Lower leg skin (tissue), 4 donors: ENCODE data around the gene ASCC1. TPM values are rescaled to one million over a fixed set of nuclear protein-coding genes. Genes with fewer than 3 reads are reported as not detected.

Source experiments
- DNase-seq, 2 donors: peaks; one replicate each; pipeline ENCODE4 v3.0.0-alpha.2; 2019; ENCODE audit warnings: low spot score in 2 of 2
- H3K4me3 ChIP-seq: fragments of 200-600 bp; sonication (generic); 2 replicates; pipeline ENCODE4 v1.5.1; 2017; ENCODE audit warnings: mild to moderate bottlenecking, low read depth; ENCODE audit not compliant: poor library complexity, severe bottlenecking
- POLR2A ChIP-seq, 2 donors: fragments of 450-650 bp; IDR thresholded peaks; one replicate each; pipeline ENCODE4 v1.6.1; 2016 to 2017; ENCODE audit warnings: antibody characterized with exemption in 2 of 2, mild to moderate bottlenecking in 1 of 2, moderate library complexity in 1 of 2
- WGBS, 2 donors: methylation state at CpG; one replicate each; pipeline ENCODE4 v1.1.5; 2018; 5-methylcytosine and 5-hydroxymethylcytosine counted together
- intact Hi-C: fragments of 100-400 bp; cut with DNase I; formaldehyde crosslinking; loops from one replicate; pipeline ENCODE4 v1.15.0; 2023; ENCODE audit warnings: low total_unique reads
- total RNA-seq, 4 donors: library from RNA; depleted of rRNA; stranded (reverse); fragments of >200 nt; gene quantifications; one replicate each; pipeline ENCODE4 v1.1.0, GENCODE V29; 2016
- TF ChIP-seq, protein P1 (sequence below), 3 donors: fragments of 450-650 bp; IDR thresholded peaks; one replicate each; pipeline ENCODE4 v1.5.1; 2016; ENCODE audit warnings: antibody characterized with exemption in 3 of 3, mild to moderate bottlenecking in 3 of 3, moderate library complexity in 2 of 3

Gene ASCC1
- total RNA-seq, 4 donors from 2014 or later = 17.7 to 33.3 (median 23.1) TPM

DNA sequence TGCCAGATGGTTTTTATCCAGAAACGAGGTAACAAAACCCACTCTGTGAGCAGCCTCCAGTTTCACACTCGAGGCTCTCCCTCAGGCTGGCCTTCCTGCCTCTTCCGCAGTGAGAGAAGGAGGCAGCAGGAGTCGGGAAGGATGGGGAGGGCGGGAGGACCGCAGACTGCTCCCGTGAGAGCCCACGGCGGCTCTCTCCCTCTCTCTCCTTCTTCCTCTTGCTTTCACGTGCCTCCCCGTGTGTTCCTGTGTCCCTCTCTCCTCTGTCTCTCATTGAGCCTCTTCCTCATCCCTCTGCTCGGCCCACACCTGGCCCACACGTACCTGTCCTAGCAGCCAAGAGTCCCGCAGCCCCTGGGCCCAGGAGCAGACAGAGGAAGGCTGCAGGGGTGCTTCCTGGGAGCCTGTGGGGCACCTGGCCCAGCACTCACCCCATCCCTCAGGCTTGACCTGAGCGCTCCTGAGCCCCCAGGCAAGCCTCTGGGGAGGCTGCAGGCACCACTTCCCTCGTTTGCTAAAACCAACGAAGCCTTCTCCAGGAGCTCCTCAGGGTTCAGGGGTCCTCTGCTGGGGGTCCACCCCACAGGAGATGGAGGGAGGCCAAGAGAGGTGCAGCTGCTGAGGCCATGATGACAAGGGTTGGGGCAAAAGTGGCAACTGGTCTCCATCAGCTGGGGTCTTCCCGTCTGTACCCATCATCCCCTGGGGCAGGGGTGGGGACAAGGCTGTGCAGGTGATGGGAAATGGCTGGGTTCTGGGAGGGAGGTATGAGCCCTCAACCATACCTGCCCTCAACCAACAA is 141.3 kb downstream of the ASCC1 start:
- intact Hi-C loops = no loop called here
- no peak for DNase-seq
- WGBS, 2 donors = 76 to 81% methylated on average over 18 of the region's 18 CpGs
- TF ChIP-seq, protein P1, sequence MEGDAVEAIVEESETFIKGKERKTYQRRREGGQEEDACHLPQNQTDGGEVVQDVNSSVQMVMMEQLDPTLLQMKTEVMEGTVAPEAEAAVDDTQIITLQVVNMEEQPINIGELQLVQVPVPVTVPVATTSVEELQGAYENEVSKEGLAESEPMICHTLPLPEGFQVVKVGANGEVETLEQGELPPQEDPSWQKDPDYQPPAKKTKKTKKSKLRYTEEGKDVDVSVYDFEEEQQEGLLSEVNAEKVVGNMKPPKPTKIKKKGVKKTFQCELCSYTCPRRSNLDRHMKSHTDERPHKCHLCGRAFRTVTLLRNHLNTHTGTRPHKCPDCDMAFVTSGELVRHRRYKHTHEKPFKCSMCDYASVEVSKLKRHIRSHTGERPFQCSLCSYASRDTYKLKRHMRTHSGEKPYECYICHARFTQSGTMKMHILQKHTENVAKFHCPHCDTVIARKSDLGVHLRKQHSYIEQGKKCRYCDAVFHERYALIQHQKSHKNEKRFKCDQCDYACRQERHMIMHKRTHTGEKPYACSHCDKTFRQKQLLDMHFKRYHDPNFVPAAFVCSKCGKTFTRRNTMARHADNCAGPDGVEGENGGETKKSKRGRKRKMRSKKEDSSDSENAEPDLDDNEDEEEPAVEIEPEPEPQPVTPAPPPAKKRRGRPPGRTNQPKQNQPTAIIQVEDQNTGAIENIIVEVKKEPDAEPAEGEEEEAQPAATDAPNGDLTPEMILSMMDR (IDR thresholded peaks at IDR 0.05) = no peak
- TF ChIP-seq POLR2A (IDR thresholded peaks at IDR 0.05) = no peak
- H3K4me3 ChIP-seq = no peak overlapping the region

DNA sequence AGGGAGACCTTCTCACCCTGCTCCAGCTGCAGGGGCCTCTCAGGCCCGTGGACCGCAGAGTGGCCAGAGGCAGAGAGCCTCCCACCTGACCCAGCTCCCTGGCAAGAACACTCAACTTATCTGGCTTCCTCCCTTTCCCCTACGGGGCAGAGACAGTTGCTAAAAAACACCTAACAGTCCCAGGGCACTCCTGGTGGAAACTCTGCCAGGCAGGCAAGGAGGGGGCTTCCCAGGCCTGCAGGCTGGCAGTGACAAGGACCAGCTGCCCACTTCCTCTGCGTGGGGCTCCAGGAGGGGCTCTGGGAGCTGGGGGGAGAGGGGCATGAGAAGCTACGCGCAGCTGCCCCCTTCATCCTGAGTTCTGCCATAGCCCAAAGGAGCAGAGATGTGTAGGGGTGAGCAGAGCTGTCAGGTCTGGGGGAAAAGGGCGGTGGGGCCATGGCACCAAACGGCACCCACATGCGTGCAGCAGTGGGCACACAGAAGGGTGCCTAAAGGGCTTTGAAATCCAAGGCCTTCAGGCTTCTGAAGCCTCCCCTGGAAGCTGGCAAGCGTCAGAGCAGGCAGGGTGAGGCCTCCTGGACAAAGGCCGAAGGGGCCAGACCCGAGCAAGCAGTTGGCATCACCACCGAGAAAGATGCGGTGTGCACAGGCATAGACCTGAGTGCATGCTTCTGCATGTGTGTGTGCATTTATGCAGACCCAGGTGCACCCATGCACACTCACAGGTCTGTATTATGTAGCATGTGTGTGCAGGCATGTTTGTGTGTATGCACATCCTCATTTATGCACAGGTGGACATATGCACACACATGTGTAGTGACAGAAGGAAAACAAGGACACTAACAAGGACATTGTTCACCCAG is 142.1 kb downstream of the ASCC1 start:
- no peak overlapping the region for H3K4me3 ChIP-seq
- intact Hi-C loops = no loop called here
- TF ChIP-seq, protein P1 (IDR thresholded peaks at IDR 0.05) = no peak
- TF ChIP-seq POLR2A (IDR thresholded peaks at IDR 0.05) = no peak
- no peak for DNase-seq
- 74 to 83% methylated on average over 14 of the region's 14 CpGs for whole genome bisulfite sequencing, 2 donors

DNA sequence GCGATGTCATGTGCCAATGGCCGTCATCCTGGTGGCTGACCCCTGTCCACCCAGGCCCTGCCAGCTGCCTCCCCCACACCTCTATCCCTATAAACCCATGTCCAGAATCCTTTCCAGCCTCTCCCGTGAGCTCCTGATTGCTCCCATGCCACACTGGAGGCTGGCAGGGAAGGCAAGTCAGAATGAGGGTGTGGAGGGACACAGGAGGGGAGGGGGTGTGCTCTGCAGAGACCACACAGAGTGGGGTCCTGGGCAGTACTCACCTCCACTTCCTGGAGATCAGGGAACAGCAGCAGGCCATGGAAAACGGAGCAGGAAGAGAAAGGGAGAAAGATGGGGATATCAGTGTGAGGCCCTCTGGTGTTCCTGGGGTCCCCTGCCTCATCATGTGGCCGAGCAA is 143.4 kb downstream of the ASCC1 start:
- intact Hi-C loops = no loop called here
- H3K4me3 ChIP-seq = no peak overlapping the region
- no peak for DNase-seq
- no peak for TF ChIP-seq POLR2A (IDR thresholded peaks at IDR 0.05)
- TF ChIP-seq, protein P1 (IDR thresholded peaks at IDR 0.05) = no peak
- 91 to 93% methylated on average over 5 of the region's 5 CpGs for WGBS, 2 donors

DNA sequence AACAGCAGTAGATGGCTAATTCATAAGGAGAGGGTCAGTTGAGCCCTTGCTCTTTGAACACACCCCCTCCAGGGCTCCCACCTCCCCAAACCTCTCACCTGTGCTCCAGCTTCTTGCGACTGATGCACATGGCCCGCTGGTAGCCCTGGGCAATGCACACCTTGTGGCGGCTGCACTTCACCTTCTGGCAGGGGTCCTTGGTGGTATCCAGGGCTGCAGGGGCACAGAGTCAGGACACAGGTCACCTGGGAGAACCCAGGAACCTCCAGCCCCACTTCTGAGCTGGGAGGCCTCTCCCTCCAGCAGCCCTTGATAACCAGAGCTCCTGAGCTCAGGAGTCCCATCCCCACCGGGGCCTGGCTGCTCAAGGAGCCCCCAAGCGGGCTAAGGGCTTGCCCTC is 144.0 kb downstream of the ASCC1 start:
- H3K4me3 ChIP-seq = no peak overlapping the region
- no peak for DNase-seq
- no peak for TF ChIP-seq POLR2A (IDR thresholded peaks at IDR 0.05)
- TF ChIP-seq, protein P1 (IDR thresholded peaks at IDR 0.05) = no peak
- intact Hi-C loops = no loop called here
- 97 to 100% methylated on average over 4 to 5 of the region's 5 CpGs for WGBS, 2 donors

DNA sequence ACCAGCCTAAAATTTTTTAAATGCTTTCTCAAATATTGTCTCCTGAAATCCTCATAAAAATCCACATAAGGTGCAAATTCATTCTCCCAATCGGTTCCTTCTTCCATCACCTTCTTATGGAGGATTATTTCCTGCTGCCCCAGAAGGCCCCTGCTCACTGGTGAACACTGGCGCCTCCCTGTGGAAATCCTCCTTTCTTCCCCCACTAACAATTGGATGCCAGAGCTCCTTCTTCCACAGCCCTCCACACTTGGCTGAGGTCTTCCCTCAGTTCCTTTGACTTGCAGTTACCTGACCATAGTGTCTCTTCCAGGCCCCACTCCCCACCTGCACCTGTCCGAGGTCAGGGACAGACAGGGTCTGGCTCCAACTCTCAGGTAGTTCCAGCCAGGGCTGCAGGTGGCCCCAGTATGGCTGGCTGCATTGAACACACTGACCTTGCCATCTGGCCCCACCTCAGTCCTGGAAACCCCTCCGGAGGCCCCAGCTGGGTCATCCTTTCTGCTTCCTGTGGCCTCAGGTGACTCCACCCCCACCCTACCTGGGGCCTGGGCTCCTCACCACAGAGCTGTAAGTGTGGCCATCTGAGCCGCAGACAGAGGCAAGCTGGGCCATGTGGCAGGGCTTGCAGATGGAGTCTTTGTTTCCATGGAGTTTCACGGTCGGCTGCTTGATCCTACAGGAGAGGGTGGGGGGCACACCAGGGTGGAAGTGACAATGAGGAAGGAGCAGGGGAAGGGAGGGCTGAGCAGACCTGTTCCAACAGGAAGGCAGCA is 146.1 kb downstream of the ASCC1 start:
- 81 to 83% methylated on average over 7 of the region's 7 CpGs for WGBS, 2 donors
- no peak overlapping the region for H3K4me3 ChIP-seq
- intact Hi-C loops = no loop called here
- TF ChIP-seq, protein P1 (IDR thresholded peaks at IDR 0.05) = no peak
- no peak for DNase-seq
